GM10847 (cell line): ENCODE results near the gene EIF4E2.

Source experiments
- POLR2A ChIP-seq: IDR thresholded peaks from 2 replicates; pipeline ENCODE4 v1.6.1; 2011; ENCODE audit not compliant: insufficient read length; ENCODE audit errors: extremely low read depth

The EIF4E2 gene

GRCh38 chr2:232542715-232543467 is 7.6 kb upstream of the EIF4E2 start:
- no peak for TF ChIP-seq POLR2A

- no peak for TF ChIP-seq POLR2A
These were observed 7.0 kb upstream of the EIF4E2 start for GRCh38 chr2:232543491-232543890.

GRCh38 chr2:232543928-232544631 is 6.4 kb upstream of the EIF4E2 start:
- TF ChIP-seq POLR2A, result no peak

GRCh38 chr2:232544674-232545073 is 5.8 kb upstream of the EIF4E2 start:
- TF ChIP-seq POLR2A, result no peak

GRCh38 chr2:232545511-232546375 is 4.7 kb upstream of the EIF4E2 start:
- TF ChIP-seq POLR2A, result no peak

GRCh38 chr2:232547991-232548390 is 2.5 kb upstream of the EIF4E2 start:
- TF ChIP-seq POLR2A, result no peak

- TF ChIP-seq POLR2A, result no peak
These were observed 685 bp upstream of the EIF4E2 start for GRCh38 chr2:232549655-232550353.

GRCh38 chr2:232551250-232551638 is 755 bp downstream of the EIF4E2 start:
- TF ChIP-seq POLR2A, result no peak

- no peak for TF ChIP-seq POLR2A
These were observed 1.3 kb downstream of the EIF4E2 start for GRCh38 chr2:232551776-232552175.

GRCh38 chr2:232556426-232556825 is 5.9 kb downstream of the EIF4E2 start:
- TF ChIP-seq POLR2A, result no peak

GRCh38 chr2:232562515-232563151 is 12.1 kb downstream of the EIF4E2 start:
- no peak for TF ChIP-seq POLR2A

- TF ChIP-seq POLR2A, result no peak
These were observed 13.1 kb downstream of the EIF4E2 start for GRCh38 chr2:232563580-232563979.

GRCh38 chr2:232567721-232568120 is 17.2 kb downstream of the EIF4E2 start:
- no peak for TF ChIP-seq POLR2A

- TF ChIP-seq POLR2A, result no peak
These were observed 17.7 kb downstream of the EIF4E2 start for GRCh38 chr2:232568161-232568560.

- TF ChIP-seq POLR2A, result no peak
These were observed 19.1 kb downstream of the EIF4E2 start for GRCh38 chr2:232569541-232569940.
